ENCODE measurements around the gene ELK3.
"Not testable (repeated sequence)": the region's sequence is repeated elsewhere in the genome, so short reads cannot be mapped to it uniquely, and the experiment has no call there.

Gene ELK3

DNA sequence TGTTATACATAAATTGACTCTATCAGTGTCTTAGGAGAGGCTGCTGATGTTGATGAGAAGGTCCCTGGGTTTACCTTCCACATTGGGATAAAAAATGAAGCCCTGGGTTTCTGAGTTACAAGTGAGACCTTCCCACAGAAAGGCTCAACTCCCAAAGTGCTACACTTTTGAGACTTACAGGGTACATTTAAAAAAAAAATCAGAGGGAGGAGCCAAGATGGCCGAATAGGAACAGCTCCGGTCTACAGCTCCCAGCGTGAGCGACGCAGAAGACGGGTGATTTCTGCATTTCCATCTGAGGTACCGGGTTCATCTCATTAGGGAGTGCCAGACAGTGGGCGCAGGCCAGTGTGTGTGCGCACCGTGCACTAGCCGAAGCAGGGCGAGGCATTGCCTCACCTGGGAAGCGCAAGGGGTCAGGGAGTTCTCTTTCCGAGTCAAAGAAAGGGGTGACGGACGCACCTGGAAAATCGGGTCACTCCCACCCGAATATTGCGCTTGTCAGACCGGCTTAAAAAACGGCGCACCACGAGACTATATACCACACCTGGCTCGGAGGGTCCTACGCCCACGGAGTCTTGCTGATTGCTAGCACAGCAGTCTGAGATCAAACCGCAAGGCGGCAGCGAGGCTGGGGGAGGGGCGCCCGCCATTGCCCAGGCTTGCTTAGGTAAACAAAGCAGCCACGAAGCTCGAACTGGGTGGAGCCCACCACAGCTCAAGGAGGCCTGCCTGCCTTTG lies 121.7 kb downstream of the ELK3 start:
- DNase-seq, result not testable (repeated sequence)

DNA sequence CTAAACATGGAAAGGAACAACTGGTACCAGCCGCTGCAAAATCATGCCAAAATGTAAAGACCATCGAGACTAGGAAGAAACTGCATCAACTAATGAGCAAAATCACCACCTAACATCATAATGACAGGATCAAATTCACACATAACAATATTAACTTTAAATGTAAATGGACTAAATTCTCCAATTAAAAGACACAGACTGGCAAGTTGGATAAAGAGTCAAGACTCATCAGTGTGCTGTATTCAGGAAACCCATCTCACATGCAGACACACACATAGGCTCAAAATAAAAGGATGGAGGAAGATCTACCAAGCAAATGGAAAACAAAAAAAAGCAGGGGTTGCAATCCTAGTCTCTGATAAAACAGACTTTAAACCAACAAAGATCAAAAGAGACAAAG lies 123.6 kb downstream of the ELK3 start:
- not testable (repeated sequence) for DNase-seq
